CD4-positive, alpha-beta T cell treated with Interleukin-6 for 4 hours (primary cell): ENCODE measurements around the gene APOL3.
"Not testable (repeated sequence)": the region's sequence is repeated elsewhere in the genome, so short reads cannot be mapped to it uniquely, and the experiment has no call there.

ENCODE experiments used
- DNase-seq: peaks from one replicate; pipeline ENCODE4 v3.0.0-alpha.2; 2020; ENCODE audit warnings: mixed read lengths

The APOL3 gene

DNA sequence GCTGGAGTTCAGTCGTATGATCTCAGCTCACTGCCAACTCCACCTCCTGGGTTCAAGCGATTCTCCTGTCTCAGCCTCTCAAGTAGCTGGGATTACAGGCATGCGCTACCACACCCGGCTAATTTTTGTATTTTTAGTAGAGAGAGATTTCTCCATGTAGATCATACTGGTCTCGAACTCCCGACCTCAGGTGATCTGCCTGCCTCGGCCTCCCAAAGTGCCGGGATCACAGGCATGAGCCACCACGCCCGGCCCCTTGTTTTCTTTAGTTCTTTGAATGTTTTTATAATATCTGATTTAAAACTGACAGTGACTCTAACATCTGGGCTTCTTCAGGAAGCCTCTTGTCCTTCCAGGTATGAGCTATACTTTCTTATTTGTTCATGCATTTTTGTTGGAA, 61.0 kb downstream of the APOL3 start:
- DNase-seq, result not testable (repeated sequence)

DNA sequence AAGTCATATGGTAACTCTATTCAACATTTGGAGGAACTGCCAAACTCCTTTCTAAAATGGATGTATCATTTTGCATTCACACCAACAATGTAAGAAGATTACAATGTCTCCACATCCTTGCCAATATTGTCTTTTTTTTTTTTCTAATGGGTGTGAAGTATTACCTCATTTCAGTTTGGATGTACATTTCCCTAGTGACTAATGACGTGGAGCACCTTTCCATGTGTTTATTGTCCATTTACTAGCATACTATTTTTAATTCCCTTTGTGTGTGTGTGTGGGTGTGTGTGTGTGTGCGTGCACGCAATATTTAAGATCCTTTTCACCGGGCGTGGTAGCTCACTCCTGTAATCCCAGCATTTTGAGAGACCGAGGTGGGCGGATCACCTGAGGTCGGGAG, 62.7 kb downstream of the APOL3 start:
- DNase-seq, result no peak

DNA sequence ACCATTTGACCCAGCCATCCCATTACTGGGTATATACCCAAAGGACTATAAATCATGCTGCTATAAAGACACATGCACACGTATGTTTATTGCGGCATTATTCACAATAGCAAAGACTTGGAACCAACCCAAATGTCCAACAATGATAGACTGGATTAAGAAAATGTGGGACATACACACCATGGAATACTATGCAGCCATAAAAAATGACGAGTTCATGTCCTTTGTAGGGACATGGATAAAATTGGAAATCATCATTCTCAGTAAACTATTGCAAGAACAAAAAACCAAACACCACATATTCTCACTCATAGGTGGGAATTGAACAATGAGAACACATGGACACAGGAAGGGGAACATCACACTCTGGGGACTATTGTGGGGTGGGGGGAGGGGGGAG, 69.8 kb downstream of the APOL3 start:
- DNase-seq, result not testable (repeated sequence)
